NCI-H526 (cell line): ENCODE results near the gene HDAC9.

Source experiments
- DNase-seq, 2 experiments: peaks; one replicate each; lab custom pipeline; 2025; lab: John Stamatoyannopoulos, UW

The HDAC9 gene

DNA sequence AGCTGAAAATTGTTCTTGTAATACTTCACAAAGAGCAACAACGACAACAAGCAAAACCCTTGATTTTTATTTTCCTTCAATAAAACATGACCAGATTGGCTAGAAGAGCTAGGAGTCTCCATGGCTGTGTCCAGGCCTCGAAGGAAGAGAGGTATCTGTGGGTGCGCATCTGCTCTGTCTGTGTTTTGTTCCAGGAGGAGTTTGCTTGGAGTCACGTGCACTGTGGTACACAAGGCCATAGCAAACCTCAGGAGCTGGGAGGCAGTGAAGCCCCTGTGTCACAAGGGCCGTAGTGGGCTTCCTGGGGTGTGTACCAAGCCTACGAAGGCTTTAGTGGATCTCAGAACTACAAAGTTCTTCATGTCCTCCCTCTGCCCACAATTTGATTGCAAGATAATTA is 350.2 kb downstream of the HDAC9 start:
- DNase-seq = no peak

GRCh38 chr7:18846765-18847215 is 351.2 kb downstream of the HDAC9 start:
- DNase-seq = no peak

DNA sequence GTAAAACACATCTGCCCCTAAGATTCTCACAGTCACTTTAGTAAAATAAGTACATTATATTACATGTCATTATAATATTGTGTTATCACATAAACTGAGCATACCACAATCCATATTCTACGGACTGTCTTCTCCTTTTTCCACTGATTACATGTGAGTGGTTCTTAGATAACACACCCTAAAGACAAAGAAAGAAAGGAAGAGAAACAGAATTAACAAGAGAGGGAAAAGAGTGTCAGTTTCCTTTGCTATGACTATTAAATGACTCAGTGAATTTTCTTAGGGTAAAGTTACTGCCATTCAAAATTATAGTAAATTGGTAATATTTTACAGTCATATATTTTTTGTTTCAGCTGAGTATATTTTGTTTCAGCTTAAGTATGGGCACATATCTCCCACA is 353.6 kb downstream of the HDAC9 start:
- no peak for DNase-seq

DNA sequence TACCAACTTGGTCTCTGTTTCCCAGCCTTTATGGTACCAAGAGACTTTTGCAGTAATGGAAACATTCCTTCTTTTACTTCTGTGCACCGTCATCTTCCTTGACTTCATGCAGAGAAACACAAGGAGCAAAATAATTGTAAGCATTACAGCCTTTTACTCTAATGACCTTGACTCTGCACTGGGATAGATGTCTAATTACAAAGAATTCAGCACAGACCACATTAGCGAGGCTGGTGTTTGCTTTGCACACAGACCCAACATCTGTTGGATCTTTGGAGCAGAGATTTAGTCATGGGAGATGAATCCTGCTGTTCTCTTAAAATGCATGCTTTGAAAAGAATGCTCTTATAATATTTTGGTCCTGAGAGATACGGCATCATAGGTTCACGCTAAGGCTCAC is 360.2 kb downstream of the HDAC9 start:
- no peak for DNase-seq

- DNase-seq = no peak
Measured at GRCh38 chr7:18858232-18858631, 362.7 kb downstream of the HDAC9 start.

DNA sequence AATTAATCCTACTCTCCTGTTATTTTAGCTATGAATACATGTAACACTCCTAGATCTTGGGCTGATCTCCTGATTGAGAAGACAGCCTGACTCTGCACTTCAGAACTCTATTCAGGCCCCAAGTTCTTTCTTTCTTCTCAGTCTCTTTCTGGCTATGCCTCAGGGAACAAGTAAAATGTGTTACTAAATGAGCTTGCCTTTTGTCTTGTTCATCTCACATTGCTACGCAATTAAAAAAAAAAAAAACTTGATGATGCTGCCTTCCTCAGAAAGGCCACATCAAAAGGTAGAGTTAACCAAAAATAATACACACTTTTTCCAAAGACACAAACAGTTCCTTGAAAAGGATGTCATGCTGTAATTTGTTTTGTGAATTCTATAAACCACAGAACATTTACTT is 363.8 kb downstream of the HDAC9 start:
- DNase-seq = no peak

- no peak for DNase-seq
Measured at GRCh38 chr7:18860221-18860620, 364.7 kb downstream of the HDAC9 start.

GRCh38 chr7:18861514-18862118 is 366.1 kb downstream of the HDAC9 start:
- DNase-seq = no peak

DNA sequence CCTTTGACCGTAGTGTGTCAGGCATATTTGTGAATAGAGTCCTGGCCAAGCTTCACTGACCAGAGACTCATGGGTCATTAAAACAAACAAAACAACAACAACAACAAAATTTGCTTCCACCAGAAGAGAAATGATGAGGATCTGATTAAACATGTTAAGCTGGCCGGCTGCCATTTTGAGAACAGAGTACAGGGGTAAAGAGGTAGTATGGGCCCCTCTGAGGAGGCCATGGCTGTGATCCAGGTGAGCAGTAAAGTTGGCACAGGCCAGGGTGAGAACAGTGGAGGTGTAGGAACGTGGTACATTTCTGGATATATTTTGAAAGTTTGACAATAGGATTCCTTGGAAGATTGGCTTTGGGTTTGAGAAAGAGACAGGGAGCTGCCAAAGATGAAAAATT is 369.4 kb downstream of the HDAC9 start:
- no peak for DNase-seq

- no peak for DNase-seq
Measured at GRCh38 chr7:18866359-18867036, 370.9 kb downstream of the HDAC9 start.

DNA sequence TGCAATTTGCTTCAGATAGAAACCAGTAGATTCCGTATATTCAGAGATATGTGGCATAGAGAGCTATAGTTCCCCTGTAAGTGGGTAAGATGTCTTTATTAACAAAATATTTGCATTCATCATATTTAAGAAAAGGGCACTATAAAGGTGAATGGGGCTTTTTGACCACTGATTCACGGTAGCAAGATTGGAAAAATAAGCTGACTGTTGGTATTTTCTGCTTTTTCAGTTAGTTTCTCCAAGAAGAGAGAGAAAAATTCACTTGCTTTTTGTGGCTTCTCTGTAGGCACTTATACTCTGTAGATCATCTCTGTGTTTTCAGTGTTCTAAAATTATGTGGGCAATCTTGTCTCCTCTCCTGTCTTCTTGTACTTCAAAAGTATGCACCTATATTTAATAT is 376.8 kb downstream of the HDAC9 start:
- no peak for DNase-seq

- DNase-seq = no peak
Measured at GRCh38 chr7:18873734-18874336, 378.3 kb downstream of the HDAC9 start.

GRCh38 chr7:18874880-18875279 is 379.3 kb downstream of the HDAC9 start:
- no peak for DNase-seq

DNA sequence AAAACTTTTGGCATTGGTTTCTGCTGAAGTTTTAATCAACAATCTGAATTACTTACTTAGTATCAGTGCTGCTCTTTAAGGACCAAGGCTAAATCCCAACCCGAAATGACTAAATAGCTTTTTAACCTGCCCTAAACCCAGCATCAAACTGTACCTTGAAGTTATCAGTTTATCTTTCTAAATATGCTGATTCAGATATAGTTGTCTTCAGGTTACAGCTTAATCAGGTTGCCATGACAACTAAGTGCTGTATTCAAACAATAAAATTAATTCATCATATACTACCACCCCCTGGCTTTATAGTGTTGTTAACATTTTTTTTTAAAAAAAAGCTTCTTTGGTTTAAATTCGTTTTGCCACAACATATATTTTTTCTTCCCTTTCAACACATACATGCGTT is 382.3 kb downstream of the HDAC9 start:
- DNase-seq = no peak

DNA sequence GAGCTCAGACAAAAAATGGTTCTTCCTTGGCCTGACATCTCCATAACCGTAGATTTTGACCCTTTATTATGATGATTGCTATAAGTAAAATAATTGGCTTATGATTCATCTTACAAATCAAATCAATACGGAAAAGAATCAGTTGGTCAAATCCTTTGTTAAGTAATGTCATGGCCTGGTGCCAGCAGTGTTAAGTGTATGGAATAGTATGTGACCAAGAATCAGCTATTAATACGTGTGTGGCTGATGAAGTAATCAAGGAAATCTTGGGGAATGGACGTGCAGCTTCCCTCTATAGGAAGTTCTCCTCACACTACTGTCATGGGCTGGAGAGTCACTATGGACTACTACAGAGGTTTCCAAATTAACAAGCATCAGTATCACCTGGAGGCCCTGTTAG is 391.3 kb downstream of the HDAC9 start:
- DNase-seq = no peak

- no peak for DNase-seq
Measured at GRCh38 chr7:18889436-18889835, 393.9 kb downstream of the HDAC9 start.

DNA sequence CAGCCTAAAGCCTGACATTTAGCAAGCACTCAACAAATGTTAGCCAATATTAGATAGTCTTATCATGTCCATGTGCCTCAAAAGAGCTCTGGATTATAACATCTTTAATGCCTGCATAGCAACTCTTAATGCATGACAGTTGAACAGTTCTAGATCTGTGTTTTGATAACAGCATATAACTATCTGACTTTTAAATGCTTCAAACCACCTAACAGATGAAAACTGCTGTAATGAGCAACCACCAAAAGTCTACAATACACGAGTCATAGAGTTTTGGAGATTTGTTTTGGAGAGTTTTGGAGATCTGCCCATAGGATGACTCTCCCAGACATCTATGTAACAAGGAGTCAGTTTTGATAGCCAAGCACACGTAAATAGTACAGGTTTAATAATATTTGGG is 394.6 kb downstream of the HDAC9 start:
- no peak for DNase-seq

DNA sequence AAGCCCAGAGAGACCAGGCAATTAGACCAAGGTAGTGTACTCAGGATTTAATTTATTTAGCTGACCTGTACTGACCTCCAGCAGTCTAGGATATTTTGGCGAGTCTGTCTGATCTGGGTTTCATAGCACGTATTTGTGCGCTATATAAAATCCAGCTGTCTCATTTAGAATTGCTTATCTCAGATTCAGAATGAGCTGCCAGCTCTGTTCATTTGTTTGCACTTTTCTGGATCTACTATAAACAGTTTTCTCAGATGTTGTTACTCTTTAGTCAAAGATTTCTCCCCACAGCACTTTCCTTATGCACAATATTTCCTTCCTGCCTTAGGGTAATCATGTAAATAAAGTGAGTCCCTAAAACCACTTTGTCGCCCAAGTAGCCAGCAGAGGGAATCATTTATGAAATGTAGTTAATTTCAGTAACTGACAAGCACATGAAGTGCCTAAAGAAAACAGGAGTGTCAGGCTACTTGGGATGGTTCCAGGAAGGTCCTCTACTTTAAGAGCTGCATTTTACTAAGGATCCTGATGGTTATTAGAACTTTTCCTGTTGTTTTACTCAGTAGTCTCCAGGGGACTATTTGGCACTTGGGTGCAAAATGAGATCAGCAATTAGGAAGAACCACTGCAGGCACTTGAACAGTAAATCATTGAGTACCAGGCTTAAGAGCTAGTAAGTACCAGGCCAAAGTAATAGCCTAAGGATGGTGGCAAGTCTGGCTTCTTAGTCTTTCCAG is 395.5 kb downstream of the HDAC9 start:
- DNase-seq = no peak

GRCh38 chr7:18893156-18893555 is 397.6 kb downstream of the HDAC9 start:
- DNase-seq = no peak

DNA sequence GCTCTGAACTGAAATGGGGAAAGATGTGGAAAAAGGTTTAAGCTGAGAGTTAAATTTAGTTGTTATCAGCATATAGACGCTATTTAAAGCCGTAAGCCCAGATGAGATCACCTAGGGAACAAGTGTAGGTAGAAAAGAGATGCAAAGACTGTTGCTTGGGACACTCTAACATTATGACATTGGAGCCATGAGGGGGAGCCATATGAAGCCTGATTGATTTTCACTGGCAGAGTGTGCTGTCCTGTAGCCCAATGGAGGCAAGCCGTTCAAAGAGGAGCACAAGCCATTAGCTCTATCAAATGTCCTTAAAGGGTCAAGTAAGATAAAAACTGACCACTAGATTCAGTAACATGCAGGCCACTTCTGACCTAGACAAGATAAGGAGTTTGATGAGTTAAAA is 398.6 kb downstream of the HDAC9 start:
- DNase-seq = no peak

GRCh38 chr7:18895456-18895855 is 399.9 kb downstream of the HDAC9 start:
- DNase-seq = no peak

- no peak for DNase-seq
Measured at GRCh38 chr7:18896343-18896975, 400.9 kb downstream of the HDAC9 start.
